NCI-H1436 treated with DMSO at 0.1 percent for 48 hours (cell line): ENCODE results near the gene IL6ST.

ENCODE experiments used
- DNase-seq: peaks from one replicate; lab custom pipeline; 2025; lab: John Stamatoyannopoulos, UW

The IL6ST gene

DNA sequence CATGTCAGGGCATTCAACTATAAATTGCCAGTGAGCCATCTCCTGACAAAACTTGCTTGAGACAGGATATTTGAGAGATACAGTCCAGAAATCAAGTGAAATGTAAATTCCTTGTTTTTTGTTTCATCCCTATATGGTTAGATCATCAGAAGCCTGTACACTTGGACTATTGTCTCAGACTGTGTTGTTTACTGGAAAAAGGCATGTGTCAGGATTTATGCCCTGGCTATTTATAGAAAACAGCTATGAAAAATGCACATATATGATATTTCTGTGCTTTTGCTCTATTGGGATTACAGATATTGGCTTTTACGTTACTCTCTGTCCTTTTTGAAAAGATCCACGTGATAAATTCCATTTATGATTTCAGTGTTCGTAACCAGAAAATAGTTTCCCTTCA, 99.4 kb downstream of the IL6ST start:
- no peak for DNase-seq

DNA sequence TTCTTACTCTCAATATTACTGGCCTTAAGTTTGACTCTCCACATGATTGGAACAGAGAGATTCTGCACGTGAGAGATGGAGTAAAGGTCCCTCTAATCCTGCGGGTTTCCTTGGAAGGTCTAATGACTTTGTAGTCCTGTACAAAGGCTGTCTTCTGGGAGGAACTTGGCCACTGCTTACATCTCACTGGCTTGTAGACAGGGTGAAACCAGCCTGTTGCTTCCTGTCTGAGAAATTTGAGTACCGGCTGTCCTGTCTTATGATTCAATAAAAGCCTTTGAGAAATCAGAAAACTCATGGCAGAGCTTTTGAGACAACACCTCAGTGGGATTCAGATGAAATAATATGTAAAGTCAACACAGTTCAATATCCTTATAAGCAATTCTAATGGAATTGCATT, 100.6 kb downstream of the IL6ST start:
- DNase-seq = no peak

DNA sequence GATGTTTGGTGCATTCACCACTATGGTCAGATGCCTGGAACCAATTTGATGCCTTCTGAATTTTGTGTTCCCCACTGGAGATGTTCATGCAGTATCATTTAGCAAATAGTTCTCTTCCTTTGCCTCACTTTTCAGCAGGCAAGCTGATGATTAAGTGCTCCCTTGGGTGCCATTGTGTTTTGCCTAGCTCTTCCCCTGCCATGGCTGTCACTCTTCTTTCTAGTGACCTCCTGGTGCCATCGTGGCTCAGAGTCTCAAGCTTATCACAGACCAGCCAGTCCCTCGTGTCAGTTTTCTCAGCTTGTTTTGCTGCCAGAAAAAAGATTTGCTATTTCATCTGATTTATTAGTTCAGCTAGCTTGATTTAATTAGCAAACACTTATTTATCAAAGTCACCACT, 102.3 kb downstream of the IL6ST start:
- no peak for DNase-seq

DNA sequence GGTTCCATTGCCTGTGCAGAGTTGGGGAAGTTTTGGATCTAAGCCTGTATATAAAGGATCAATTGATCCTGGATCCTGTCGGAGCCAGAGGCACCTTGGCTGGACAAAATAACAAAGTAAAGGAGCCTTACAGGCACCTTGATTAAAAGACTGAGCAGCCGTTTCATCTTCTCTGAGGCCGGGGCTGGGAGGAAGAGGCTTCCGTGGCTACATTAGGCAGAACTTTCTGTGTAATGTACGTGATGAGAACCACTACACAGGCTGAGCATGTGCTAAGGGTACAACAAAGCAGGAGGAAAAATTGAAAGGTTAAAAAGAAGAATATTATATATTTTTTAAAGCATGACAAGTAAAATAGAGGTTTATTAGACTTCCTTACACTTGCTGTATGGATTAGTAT, 106.6 kb downstream of the IL6ST start:
- DNase-seq = no peak

DNA sequence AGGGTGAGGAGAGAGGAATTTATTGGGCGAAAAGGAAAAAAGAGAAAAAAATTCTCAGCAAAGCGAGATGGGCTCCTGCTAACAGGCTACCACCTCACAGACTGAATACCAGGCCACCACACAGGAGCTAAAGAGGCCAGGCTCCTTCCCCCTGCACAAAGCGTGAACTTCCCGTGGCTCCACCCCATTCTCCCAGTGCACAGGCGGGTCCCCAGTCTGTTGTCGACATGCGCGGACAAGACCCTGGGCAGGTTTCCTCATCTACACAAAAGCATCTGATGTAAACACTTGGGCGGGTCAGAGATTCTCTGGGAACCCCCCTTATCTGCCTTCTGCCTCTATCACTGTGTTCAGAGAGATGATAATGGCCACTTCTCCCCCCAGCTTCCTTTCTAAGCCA, 109.4 kb downstream of the IL6ST start:
- DNase-seq = no peak
